HG03521 (cell line): ENCODE data around the gene SERPINB1.

ENCODE experiments used
- ATAC-seq: cut with Tn5 transposase; IDR thresholded peaks from one replicate; pipeline ENCODE4 v1.9.1; 2021; ENCODE audit warnings: mild to moderate bottlenecking, moderate library complexity; ENCODE audit not compliant: unreplicated experiment

The SERPINB1 gene

DNA sequence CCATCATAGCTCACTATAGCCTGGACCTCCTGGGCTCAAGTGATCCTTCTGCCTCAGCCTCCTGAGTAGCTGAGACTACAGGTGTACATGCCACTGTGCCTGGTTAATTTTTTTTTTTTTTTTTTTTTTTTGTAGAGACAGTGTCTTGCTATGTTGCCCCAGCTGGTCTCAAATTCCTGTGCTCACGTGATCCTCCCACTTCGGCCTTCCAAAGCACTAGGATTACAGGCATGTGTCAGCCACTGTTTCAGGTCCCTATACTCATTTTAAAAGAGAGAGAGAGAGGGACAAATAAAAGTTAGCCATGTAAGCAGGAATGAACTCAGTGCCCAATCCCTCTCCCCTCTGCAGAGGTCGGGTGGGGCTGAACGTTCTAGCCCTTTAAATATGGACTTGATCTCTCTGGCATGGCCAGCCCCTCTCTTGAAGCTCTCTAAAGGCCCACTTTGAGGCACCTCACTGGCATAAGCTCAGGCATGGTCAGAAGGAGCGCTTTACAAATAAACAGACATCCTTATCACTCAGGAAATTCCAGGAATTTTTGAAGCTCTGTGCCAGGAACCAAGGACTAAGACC is 9.0 kb upstream of the SERPINB1 start:
- ATAC-seq = no peak

DNA sequence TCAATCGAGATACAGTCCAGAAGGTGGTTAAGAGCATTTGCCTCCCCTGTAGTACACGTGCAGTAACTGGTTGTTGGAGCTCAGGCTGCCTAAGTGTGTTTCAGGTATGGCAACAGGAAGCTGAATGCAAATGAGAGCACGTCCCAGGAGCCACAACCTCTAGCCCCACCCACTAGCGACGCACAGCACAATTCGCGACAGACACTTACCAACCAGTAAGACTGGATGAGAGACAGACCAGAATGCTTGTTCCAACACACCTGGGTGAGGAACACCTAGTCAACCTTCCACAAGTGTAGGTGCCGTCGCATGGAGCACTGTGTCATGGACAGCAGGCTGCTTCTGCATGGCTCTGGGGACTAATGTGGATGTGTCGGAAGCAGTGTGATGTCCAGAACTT is 7.2 kb upstream of the SERPINB1 start:
- no peak for ATAC-seq

DNA sequence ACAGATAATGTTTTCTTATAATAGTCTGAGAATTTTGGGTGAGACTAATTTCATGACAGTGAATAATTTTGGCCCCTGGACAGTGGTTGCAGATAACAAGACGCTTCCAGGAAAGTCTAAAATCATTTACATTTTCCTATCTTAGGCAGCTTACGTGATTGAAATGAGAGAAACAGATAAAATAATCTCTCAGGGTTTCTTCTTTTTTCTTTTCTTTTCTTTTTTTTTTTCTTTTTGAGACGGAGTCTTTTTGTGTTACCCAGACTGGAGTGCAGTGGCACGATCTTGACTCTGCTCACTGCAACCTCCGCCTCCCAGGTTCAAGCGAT is 4.2 kb upstream of the SERPINB1 start:
- no peak for ATAC-seq

DNA sequence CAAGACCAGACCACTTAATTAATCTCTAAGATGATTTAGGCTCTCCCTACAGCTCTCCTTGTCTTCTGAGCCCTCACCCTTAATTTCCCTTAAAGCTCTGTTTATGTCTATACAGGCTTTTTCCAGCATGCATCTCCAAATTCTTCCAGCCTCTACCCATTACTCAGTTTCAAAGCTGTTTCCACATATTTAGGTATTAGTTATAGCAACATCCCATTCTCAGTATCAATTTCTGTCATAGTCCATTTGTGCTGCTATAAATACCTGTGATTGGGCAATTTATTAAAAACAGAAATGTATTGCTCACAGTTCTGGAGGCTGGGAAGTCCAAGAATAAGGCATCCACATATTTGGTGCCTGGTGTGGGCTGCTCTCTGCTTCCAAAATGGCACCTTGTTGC is 2.3 kb upstream of the SERPINB1 start:
- no peak for ATAC-seq

DNA sequence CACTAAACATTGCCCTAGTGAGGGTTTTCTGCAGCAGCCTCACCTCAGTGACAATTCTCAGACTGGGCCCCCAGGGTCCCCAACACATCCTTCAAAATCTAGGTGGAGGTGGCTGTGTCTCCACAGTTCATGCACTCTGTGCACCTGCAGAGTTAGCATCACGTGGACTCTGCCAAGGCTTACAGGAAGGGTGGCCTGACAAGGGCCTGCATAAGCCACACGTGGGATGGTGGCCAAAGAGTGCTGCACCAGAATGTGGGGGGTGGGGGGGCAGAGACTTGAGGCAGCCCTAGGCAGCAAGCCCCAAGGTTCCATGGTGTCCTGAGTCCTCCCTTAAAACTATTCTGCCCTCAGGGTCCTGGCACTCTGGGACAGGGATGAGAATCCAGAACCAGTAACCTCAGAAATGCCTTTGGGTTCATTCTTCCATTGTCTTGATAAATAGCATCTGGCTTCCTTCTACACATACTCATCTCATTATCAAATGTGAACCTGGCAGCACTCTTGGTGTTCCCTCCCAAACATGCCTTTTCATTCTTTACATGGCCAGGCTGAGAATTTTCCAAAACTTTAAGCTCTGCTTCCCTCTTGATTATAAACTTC is 1.6 kb upstream of the SERPINB1 start:
- no peak for ATAC-seq

DNA sequence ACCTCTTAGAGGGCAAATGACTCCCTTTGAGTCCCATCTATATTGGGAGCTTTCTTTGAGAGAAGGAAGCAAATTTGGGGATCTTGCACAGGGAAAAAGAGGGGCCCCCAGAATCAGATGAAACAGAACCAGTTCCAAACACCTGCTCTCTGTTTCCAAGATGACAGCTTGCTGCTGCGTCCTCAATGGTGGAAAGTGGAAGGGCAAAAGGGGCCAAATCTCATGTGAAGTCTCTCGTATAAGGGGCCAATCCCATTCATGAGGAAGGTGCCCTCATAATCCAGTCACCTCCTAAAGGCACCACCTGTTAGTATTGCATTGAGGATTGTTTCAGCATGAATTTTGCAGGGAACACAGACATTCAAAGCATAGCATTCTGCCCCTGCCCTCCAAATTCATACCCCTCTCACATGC is 483 bp upstream of the SERPINB1 start:
- no peak for ATAC-seq

DNA sequence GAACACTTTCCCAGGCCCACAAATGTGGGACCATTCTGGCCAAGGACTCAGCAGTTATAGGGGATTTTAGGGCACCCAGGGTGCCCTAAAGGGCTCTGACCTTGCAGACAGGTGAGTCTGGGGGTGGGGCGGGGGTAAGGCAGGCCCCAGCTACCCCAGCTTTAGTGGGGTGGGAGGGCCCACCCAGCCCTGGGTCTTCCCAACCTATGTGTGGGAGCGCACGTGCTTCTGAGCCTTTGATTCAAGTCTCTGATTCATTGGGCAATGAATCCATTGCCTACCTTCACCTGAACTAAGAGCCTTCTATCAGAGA is 958 bp downstream of the SERPINB1 start:
- no peak for ATAC-seq

DNA sequence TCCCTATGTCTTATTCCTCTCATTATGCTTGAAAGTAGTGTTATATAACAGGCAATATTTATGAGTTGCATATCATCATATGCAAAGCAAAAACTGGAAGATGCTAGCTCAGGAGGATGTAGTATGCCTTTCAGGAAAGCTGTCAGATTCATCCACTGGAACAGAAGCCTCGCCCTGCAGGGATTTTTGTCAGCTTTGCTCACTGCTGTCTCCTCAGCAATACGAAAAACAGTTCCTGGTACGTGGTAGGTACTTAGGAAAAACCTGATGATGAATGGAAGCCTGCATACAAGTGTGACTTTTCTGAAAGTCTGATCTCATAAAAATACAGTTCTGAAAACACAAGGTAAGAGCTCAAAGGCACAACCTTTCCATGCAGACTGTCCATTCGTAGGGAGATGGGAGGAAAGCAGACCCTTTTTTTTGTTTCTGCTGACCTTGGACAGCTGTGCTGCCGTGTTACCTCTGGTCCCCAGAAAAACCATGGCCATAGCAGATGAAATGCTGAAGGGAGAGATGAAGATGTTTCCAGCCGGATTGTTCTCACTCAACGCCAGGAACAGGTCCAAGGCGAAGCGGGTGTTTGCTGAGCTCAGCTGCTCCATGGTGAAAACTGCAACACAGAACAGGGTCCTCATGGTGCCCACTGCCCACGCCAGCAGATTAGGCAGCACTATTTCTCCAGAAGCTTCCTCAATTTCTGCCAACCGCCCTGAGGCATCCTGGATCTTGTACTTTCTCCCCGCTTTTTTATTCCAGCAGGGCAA is 1.5 kb downstream of the SERPINB1 start:
- no peak for ATAC-seq

DNA sequence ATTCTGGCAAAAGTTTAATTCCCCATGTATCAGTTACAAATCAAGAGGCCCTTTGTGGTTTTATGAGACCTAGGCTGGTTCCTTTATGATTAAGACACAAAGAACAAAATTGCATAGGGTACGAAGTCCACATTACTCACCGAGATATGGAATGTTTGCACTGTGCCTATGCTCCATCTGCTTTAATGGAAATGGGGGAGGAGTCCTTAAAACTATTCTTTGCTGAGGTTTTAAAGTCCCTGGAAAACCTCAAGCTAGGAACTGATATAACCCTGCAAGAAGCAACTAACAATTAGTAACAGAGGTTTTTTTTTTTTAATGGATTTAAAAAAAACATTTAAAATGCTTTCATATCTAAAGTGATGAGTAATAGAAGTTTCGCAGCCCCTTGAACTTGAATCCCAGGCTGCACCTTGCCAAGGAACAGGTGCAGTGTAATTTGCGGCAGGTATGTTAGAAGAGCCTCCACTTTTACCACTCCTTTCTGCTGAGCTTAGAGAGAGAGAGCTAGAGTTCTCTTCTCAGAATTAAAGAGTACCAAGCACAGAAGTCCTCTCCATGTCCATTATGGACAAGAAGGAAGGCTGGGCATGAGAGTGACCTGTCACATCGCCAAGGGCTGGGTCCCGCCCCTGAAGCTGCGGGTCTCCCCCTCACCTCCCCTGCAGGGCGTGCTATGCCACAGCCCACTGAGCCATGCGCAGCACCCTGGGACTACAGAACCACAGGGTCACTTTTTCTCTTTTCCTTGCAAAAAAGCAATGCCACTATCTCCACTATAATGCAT is 2.3 kb downstream of the SERPINB1 start:
- no peak for ATAC-seq

DNA sequence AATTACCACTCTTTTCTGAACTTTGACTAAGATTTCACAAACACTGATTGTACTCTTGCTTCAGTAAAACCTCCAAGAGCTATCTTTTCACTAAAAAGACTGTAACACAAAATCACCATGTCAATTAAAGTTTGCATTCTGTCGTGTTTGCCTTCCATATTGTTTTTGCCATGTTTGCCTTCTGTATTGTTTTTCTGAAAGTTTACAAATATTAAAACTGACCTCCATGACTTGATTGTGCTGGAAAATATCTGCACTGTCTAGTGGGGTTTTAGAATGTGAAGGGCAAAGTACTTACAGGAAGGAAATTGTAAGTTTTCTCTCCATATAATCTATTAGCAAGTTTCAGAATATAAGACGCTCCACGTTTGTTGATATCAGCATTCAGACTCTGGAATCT is 3.4 kb downstream of the SERPINB1 start:
- no peak for ATAC-seq

DNA sequence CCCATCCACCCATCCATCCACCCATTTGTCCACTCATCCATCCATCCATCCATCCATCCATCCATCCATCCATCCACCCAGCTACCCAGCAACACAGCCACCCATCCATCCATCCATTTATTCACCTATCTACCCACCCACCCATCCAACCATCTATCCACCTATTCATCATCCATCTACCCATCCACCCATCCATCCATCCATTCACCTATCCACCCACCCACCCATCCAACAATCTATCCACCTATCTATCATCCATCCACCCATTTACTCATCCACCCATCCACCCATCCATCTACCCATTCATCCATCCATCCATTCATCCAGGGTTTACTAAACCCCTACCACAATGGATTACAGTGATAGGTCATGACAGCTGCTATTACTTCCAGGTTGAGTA is 7.4 kb downstream of the SERPINB1 start:
- no peak for ATAC-seq

DNA sequence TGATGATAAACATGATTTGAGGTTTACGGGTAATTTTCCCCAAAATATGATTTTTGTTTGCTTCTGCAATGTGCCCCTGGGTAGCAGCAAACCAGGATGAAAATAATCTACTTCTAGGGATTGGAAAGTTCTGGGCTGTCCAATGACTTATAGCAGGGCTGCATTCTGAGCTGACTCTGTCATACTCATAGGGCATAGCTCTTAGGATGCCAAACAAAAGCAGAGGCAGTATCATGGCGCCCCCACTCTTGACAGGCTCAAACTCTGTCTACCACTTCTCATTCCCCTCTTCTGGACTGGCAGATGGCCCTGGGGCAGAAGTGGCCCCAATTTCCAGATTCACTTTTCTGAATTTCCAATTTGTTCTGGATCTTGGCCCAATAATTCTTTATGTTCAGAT is 10.3 kb downstream of the SERPINB1 start:
- no peak for ATAC-seq

DNA sequence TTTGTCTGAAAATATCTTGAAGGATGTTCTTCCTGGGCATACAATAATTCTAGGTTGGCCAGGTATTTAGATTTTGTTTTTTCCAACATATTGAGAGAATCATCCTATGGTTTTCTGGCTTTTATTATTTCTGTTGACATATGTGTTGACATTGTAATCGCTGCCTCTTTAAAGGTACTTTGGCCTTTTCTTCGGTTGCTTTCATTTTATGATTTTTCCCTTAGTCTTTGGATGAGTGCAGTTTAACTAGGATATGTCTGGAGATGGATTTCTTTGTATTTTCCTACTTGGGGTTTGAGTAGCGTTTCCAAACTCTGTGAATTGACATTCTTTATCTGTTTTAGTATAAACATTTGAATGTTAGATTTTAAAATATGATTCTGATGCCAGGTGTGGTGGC is 11.5 kb downstream of the SERPINB1 start:
- ATAC-seq = no peak

DNA sequence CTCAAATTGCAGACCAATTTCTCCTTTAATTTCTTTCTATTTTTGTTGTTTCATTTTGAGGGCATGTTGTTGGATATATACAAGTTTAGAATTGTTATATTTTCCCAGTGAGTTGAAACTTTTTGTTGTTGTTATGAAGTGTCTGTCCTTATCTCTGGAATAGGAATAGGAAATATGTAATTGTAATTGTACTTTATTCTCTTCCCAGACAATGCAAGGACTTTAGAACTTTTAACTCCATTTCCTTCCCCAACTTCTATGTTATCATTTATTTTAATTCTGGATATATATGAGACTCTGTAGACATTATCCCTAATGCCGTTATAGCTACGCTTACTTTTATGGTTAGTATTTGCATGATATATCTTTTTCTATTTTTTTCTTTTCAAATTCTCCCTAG is 12.4 kb downstream of the SERPINB1 start:
- ATAC-seq = no peak

DNA sequence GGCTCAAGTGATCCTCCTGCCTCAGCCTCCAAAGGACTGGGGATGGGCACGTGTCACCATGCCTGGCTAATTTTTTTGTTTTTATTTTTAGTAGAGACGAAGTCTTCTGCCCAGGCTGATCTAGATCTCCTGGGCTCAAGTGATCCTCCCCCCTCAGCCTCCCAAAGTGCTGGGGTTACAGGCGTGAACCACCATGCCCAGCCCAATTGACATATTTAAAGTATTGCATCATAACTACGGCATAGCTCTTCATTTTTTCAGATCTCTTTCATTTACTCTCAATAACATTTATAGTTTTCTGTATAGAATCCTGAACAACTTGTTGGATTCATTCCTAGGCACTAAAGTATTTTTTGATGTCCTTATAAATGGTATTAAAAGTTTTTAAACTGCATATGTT is 13.0 kb downstream of the SERPINB1 start:
- ATAC-seq = no peak

DNA sequence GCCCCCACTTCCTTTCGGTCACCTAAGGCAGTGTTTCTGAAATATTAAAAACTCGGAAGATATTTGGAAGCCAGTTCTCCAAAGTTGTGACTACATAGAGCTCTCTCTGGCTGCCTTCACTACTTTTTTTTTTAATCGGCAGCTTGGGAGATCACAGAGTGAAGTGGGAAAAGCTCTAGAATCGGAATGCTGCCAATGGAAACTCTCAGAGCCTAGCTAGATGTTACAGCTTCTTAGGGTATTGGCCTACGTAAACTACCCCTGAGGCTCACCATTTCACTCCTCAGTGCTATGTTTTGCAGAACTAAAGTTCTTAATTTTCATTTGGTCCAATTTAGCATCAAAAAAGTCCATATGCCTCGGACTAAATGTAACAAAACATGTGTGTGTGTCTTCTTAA is 14.5 kb downstream of the SERPINB1 start:
- no peak for ATAC-seq

DNA sequence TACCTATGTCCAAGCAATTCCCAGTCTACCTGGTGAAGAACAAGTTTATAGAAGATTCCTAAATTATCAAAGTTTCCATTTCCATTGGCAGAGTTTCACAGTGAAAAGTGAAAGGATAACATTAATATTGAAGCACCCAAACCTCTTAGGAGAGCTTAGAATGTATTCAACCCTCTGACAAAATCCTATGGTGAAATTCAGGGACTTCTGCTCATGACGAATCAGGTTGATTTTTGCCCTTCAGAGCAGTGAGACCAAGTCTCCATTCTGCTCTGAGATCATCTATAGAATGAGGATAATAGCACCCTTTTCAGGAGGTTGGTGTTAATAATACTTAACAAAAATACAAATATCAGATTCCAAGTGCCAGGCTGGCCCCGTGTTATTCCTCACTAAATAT is 15.5 kb downstream of the SERPINB1 start:
- ATAC-seq = no peak

DNA sequence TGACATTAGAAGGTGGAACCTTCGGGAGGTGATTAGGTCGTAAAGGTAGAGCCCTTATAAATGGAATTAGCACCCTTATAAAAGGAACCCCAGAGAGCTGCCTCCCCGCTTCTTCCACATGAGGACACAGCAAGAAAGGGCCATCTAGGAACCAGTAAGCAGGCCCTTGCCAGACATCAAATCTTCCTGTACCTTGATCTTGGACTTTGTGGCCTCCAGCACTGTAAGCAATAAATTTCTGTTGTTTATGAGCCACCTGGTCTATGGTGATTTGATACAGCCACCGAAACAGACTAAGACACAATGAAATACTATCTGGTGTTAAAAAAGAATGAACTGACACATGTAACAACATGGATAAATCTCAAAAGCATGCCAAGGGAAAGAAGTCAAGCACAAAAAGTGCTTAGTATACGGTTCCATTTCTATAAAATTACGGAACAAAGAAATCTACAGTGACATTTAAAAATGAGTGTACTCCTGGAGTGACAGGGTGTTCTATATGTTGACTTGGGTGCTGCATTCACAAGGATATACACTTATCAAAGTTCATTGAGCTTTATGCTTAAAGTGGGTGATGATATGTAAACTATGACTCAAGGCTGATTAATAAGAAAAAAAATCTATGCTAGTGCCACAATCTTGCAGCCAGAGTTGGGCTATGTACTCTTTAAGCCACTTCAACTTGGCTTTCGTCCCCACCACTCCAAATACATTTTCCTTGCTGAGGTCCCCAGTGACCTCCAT is 18.4 kb downstream of the SERPINB1 start:
- no peak for ATAC-seq

DNA sequence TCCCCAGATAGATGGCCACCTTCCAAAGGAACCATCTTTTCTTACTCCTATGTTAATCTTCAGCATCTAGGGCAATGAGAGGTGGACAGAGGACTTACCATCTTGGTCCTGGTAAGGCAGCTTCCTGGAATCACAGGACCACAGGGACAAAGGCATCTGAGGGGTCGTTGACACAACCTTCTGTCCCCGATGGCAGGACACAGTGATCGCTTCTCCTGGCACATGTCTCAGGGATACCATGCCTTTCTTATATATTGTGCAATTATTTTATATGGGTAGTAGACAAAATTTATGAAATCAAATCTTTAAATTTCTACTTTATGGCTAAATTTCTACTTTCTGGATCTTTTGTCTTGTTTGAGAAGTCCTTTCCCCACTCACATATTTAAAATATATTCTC is 20.1 kb downstream of the SERPINB1 start:
- no peak for ATAC-seq

DNA sequence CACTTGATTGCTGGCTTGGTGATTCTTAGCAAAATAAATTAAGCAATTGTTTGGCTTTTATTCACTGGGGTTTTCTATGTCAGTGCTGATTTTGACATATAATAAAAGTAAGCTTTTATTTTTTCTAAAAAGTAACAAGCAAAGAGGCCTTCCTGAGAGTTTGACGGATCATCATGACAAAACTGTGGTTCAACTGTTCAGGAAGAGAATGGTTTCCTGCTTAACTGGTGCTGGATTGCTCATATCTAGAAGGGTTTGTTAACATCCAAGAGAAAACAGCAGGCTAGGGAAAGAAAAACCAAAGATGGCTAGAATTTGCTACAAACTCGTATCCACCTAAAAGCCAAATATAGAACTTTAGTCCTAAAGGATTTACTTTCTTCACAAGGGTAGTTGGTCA is 21.2 kb downstream of the SERPINB1 start:
- no peak for ATAC-seq

DNA sequence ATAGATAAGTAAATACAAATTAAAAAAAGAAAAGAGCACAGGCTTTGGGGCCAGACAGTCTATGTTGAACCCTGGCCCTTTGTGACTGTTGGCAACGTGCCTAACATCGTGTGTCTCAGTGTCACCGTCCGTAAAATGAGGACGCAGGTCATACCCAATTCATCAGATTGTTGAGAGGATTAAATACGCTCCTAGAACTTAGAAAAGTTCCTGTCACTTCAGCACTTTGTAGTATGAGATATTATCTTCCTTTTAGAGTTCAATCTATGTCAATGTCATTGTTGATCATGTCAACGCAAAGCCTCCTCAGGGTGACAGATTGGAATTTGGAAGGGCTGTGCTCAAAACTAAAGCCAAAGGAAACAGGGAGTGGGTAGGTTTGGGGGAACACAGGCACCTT is 21.7 kb downstream of the SERPINB1 start:
- no peak for ATAC-seq
